HG03108 (cell line): ENCODE results near the gene LENG1.
A peak's percentile ranks its signal among the peaks of the same experiment; 100 is the strongest.
"Not testable (repeated sequence)": the region's sequence is repeated elsewhere in the genome, so short reads cannot be mapped to it uniquely, and the experiment has no call there.

Experiments
- ATAC-seq: cut with Tn5 transposase; IDR thresholded peaks from one replicate; pipeline ENCODE4 v1.9.1; 2021; ENCODE audit warnings: moderate library complexity; ENCODE audit not compliant: unreplicated experiment

Gene LENG1

DNA sequence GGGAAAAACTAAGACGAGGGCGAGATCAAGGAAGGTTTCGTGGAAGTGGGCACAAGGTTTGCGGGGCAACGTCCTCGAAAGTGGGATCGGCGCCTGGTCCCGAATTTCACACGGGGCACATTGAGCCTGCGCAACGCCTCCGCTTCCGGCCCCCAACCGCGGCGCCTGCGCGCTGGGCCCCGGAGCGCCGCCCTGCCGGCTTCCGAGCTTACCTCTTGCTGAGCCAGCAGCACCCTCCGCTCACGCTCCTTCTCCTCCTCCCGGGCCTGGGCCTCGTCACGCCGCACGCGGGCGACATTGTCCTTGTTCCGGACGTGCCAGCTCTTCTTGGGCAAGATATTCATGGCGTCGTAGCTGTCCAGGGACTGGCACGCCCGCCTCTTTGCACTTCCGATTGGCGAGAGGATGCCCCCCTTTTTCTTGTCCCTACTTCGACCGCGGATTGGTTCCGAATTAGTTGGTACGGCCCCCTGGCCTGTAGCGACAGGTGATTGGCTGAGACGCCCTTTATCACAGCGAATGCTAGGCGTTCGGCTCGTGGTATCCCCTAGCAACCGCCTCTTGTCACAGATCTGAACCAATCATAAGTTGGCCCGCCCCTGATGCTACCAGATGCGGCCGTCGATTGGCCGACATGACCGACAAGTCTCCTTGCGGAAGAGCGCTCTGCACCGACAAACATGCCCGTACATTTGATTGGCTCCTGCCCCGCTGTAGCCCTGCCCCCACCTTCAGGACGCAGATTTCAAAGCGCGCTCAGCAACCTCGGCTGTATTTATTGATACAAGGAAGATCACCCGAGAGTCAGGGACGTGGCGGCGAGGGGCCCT, at the start of gene LENG1:
TSS of gene LENG1 (minus strand) at position 370 of the 830 bp plus-strand sequence. CDS start at position 344, 26 bp downstream.
- ATAC-seq: peak; percentile 90

DNA sequence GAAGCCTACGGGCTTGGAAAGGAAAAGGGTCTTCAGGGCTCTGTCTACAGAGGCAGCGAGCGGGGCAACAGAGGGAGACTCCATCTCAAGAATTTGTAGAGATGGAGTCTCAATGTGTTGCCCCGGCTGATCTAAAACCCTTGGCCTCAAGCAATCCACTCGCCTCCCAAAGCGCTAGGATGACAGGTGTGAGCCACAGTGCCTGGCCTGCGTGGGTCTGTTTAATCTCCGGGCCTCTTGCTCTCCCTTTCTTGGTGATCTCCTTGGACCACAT, 49.2 kb upstream of the LENG1 start:
- no peak for ATAC-seq

DNA sequence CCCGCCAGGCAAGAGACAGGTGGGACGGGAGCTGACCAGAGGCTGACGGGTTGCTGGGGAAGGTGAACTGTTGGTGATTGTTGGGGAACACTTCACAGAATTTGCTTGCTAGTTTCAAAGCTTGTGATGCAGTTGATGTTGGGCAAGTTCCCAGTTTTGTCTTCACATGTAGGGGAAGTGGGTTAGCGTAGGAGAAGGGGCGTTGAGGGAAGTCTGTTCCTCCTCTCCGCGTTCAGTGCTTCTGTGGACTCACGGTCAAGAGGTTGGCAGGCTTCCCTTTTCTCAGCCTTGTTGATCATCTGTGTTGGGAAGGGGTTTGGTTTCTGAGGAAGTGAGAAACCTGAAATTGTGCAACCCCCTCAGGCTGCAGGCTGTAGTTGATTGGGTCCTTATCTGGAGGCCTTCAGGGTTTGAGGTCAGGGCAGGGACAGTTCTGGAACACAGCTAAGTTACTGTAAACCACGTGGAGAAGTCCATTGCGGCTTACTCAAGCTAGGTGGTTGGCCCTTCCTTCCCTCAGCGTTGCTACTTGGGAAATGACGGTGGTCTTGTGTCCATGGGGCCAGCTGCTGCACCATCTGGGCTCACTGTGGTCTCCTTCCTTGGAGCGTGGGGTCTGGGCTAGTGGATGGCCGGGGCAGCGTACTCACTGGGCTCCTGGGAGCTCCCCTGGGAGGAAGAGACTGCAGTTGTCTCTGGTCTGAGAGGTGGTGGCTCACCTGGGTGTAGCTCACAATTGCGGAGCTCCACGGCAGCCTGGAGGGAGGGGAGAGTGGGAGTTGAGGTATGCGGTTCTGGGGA, 48.7 kb upstream of the LENG1 start:
- ATAC-seq: peak; percentile 36

DNA sequence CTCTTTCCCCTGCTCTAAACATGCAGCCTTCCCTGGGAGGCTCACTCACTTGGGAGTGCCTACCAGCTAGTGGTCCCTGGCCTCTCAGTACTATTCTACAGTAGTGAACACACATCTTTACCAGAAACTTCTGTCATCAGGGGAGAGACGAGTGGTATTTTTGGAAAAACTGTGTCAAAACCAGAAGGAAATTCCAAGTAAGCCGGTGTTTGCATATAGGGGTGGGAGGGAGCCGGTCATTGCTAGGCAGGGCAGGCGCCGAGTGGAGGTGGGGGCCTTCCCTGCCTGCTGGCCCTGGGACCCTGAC, 48.1 kb upstream of the LENG1 start:
- ATAC-seq: no peak

DNA sequence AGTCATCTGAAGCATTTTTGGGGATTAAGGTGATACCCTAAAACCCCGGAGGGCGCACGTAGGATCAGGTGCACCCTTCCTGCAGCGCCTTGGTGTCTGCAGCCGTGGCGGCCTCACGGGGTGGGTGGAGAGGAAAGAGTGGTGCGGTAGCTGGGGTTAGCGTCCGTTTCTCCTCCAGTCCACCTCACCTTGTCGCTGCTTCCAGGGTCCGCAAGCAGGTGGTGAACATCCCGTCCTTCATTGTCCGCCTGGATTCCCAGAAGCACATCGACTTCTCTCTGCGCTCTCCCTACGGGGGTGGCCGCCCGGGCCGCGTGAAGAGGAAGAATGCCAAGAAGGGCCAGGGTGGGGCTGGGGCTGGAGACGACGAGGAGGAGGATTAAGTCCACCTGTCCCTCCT, 47.7 kb upstream of the LENG1 start:
- ATAC-seq: not testable (repeated sequence)

DNA sequence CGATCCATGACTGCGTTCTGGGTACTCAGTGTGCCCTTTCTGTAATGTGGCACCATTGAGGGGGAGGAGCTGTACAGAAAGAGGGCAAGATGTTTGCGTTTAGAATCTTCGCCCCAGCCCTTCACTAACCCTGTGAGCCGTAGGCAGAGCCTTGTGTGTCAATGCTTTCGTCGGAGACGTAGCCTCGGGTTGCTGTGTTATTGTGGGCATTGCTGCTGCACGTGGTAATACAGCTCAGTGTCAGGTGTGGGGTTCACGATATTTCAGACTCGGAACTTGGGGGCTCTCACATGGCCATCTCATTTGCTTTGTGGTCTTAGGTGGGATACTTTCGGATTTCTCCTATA, 47.3 kb upstream of the LENG1 start:
- ATAC-seq: no peak

DNA sequence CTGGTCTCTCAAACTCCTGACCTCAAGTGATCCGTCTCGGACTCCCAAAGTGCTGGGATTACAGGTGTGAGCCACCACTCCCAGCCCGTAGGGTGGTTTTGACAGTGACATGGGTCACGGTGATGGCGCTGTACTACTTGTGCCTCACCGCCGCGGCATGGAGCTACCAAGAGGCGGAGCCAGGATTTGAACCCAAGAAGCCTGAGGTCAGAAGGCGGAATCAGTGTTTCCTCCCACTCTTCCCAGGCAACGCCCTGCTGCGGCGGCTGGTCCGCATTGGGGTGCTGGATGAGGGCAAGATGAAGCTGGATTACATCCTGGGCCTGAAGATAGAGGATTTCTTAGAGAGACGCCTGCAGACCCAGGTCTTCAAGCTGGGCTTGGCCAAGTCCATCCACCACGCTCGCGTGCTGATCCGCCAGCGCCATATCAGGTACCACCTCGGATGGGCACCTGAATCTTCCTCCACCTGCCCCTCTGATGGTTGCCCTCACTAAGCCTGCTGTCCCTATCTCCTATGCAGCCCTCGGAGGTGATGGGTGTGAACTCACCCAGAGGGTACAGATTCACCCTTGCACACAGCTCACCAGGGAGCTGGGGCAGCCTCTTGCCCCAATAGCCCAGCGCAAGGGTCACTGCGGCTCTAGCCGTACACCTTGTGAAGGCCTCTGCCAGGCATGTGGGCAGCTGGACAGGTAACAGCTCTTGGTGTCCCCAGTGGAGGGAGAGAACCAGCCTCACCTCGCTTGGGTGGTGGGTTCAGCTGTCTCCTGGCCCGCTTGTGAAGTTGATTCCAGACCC, 46.7 kb upstream of the LENG1 start:
- no peak for ATAC-seq

DNA sequence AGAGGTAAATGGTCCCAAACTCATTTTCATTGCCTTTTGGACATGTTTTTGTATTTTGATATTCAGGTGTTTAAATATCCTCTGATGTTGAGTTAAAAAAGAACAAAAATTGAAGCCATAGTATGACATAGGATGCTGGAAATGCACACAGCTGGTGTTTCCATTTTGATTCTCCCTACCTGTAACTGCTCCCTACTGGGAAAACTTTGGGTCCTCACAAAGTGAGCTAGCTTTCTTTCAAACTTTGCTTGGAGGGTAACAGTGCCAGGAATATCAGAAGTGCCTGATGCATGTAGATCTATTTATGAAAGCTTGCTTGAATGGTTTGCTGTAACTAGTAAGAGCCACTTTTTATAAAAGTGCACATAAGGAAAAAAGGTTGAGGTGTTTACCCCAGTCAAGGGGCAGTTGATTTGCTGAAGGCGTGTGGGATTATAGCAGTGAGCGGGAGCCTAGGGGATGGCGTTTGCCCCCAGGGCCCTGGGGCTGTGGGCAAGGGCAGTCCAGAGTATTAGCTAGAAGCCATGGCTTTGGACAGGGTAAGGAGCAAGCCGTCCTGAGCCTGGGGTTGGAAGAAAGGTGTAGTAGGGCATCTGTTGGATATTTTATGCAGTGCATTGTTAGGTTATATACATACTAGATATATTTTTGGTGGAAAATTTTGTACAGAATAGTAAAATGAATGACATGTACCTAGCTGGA, 45.4 kb upstream of the LENG1 start:
- ATAC-seq: no peak

DNA sequence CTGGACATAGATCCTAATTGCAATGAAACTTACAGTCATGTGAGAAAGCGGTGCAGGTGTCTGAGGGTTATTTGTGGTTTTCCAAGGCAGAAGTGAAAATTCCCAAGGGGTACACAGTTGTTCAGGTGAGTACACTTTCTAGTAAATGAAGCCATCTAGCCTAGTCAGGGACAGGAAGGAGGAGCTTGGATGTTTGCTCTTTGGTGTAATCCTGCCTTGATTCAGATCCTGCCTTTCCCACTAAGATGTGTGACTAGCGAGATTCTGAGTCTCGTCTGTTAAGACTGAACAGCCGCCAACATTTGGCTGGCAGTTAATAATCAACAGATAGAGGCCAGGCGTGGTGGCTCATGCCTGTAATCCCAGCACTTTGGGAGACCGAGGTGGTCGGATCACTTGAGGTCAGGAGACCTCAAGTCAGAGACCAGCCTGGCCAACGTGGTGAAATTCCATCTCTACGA, 43.7 kb upstream of the LENG1 start:
- ATAC-seq: no peak

DNA sequence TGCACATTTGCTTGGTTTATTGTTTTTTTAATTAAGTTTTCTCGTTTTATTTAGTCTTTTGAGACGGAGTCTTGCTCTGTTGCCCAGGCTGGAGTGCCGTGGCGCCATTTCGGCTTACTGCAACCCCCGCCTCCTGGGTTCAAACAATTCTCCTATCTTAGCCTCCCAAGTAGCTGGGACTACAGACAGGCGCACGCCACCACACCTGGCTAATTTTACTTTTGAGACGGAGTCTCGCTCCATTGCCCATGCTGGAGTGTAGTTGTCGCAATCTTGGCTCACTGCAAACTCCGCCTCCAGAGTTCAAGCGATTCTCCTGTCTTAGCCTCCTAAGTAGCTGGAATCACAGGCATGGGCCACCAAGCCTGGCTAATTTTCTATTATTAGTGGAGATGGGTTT, 42.5 kb upstream of the LENG1 start:
- no peak for ATAC-seq

DNA sequence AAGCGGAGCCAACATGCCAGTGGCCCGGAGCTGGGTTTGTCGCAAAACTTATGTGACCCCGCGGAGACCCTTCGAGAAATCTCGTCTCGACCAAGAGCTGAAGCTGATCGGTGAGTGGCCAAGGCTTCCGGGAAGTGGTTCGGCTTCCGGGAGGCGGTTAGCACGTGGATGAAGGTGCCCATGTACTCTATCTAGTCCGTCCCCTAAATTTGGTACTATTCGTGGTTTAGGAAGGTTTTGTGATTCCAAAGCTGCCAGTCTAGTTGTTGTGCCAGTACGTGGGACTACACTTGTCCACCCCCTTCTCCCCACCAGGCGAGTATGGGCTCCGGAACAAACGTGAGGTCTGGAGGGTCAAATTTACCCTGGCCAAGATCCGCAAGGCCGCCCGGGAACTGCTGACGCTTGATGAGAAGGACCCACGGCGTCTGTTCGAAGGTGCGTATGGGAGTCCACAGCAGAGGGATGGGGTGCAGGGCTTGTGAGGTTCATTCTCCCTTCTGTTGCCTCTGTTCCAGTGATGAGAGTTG, 41.7 kb upstream of the LENG1 start:
- ATAC-seq: no peak

DNA sequence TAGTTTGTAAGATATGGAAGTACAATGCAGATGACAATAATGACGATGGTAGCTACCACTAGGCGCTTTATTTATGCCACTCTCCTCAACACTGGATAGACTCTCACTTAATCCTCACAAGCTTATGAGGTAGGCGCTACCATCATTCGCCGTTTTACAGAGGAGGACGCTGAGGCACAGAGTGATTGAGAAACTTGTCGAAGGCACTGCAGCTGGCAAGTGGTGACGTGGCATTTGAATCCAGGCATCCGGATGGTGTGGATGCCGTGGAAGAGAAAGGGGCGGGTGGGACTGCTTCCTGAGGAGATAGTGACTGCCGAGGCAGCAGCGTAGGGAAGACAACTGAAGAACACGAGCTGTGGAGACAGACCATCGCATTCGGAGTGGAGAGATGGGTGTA, 39.9 kb upstream of the LENG1 start:
- no peak for ATAC-seq

DNA sequence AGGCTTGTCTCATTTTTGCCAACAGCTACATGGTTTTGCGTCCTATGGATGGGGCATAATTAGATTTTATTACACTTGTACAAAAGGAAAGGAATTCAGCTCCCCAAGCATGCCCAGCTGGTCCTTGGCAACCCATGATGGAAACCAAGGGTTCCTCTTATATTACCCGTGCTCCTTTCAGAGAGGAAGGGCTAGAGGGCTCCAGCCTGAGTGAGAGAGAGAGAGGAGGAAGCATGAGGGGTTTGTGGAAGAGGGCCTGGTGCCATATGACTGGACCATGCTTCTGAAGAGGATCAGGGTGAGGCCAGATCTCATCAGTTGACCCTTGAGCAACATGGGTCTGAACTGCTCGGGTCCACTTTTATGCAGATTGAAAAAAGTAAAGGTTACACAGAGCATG, 37.6 kb upstream of the LENG1 start:
- no peak for ATAC-seq

DNA sequence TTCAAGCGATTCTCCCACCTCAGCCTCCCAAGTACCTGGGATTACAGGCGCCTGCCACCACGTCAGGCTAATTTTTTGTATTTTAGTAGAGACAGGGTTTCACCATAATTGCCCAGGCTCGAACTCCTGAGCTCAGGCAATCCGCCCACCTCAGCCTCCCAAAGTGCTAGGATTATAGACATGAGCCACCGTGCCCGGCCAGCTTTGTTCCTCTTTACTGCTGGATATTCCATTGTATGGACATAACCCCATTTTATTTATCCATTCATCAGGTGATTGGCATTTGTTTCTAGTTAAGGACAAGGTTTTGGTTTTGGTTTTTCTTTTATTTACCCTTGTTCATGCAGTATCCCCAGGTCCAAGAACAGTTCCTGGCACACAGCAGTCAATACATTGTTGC, 37.0 kb upstream of the LENG1 start:
- ATAC-seq: no peak

DNA sequence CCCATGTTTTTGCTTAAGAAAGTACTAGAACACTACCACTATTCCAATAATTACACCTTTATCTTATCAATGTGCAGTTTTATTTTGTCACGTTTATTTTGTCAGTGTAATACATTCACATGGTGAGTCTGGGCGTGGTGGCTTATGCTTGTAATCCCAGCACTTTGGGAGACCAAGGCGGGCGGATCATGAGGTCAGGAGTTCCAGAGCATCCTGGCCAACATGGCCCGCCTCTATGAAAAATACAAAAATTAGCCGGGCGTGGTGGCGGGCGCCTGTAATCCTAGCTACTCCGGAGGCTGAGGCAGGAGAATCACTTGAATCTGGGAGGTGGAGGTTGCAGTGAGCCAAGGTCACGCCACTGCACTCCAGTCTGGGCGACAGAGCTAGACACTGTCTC, 34.9 kb upstream of the LENG1 start:
- not testable (repeated sequence) for ATAC-seq

DNA sequence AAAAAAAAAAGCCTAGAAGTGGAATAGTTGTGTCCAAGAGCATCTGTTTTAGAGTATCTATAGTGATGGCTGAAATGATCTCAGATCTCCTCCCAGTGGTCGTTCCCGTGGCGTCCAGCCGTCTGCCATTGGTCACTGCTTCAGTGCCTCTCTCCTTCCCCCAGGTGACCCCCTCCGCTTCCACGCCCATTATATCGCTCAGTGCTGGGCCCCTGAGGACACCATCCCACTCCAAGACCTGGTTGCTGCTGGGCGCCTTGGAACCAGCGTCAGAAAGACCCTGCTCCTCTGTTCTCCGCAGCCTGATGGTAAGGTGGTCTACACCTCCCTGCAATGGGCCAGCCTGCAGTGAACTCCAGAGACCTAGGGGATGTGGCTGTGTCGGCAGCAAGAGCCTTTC, 33.5 kb upstream of the LENG1 start:
- ATAC-seq: no peak

DNA sequence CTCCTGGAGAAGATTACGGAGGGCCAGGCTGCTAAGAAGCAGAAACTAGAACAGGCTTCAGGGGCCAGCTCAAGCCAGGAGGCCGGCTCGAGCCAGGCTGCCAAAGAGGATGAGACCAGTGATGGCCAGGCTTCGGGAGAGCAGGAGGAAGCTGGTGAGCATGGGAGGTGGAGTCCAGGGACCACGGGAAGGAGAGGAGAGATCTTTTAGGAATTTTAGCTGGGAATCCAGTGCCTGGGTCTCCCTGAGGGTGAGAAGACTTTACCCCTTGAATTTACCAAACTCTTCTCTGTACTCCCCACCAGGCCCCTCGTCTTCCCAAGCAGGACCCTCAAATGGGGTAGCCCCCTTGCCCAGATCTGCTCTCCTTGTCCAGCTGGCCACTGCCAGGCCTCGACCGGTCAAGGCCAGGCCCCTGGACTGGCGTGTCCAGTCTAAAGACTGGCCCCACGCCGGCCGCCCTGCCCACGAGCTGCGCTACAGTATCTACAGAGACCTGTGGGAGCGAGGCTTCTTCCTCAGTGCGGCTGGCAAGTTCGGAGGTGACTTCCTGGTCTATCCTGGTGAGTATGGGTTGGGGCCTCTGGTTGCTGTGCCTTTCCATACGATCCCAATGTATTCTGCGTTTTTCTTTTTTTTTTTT, 32.4 kb upstream of the LENG1 start:
- ATAC-seq: no peak

DNA sequence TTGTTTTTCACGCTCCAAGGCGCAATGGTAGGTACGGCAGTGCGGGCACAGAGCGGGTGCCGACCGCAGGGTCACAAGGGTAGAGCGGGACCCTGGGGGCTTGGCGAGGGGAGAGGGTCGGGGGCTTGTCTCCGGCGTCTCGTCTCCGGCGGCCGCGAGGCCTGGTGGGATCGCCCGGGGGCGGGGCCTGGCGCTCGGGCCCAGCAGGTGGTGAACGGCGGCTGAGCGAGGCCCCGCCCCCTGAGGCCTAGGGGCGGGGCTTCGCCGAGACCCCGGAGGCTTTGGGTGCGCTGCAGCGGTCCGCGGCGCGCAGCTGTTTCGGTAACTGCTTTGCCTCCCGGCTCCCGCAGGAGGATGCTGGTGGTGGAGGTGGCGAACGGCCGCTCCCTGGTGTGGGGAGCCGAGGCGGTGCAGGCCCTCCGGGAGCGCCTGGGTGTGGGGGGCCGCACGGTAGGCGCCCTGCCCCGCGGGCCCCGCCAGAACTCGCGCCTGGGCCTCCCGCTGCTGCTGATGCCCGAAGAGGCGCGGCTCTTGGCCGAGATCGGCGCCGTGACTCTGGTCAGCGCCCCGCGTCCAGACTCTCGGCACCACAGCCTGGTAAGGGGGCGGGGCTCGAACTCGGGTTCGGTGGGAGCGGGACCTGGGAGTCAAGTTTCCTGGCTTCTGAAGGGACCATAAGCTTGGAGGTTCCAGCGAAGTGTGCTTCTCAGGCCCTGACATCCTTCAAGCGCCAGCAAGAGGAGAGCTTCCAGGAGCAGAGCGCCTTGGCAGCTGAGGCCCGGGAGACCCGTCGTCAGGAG, 31.7 kb upstream of the LENG1 start, which contains the start of gene TSEN34:
TSS of gene TSEN34 (plus strand) at position 298 of the 800 bp plus-strand sequence. CDS start at position 355, 57 bp downstream.
- ATAC-seq: peak; percentile 21

DNA sequence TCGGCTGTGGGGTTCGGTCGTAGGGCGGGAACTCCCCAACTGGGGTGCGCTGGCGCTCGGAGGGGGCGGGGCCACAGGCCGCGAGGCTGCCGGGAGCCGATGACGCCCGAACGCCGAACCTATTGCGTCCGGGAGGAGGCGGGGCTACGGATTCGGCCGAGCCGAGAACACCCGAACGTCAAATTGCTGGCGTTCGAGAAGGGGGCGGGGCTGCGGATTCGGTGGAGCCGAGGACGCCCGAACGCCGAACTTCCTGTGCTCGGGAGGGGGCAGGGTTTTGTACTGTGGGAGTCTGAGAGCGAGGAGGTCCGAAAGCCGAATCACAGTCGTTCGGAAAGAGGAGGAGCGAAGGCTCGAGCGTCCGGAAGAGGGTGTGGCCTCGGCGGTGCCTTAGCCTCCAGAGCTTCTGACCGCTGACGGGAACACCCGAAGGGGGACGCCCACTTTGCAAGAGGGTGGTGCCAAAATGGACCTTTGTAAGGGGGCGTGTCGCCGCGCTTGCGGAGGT, 31.0 kb upstream of the LENG1 start:
- peak; percentile 41 for ATAC-seq
